NOMO-1 treated with dmso at 0.1 percent for 144 hours (cell line): ENCODE data around the gene PGM3.

Experiments
- DNase-seq: peaks from one replicate; lab custom pipeline; 2025; ENCODE audit not compliant: unreplicated experiment; lab: John Stamatoyannopoulos, UW

PGM3 gene

GRCh38 chr6:83124553-83124952 is 68.5 kb downstream of the PGM3 start:
- DNase-seq, result no peak

GRCh38 chr6:83119742-83120300 is 73.2 kb downstream of the PGM3 start:
- DNase-seq, result no peak

GRCh38 chr6:83117802-83118201 is 75.3 kb downstream of the PGM3 start:
- no peak for DNase-seq
